K562 (cell line): Measurements from ENCODE around the gene GIMAP7. TPM values are rescaled to one million over a fixed set of nuclear protein-coding genes. Genes with fewer than 3 reads are reported as not detected.

Experiments used
- CHD7 ChIP-seq: fragments of 200-600 bp; sonication (generic); IDR thresholded peaks from one replicate; pipeline ENCODE4 v1.6.1; 2012; ENCODE audit warnings: mild to moderate bottlenecking, low read depth, low read length, inconsistent platforms
- CTCF ChIP-seq, 3 experiments: IDR thresholded peaks in 2 of 3; conservative IDR thresholded peaks in 1 of 3; 2 replicates each; pipeline ENCODE4 v1.5.1; 2011 to 2012; ENCODE audit warnings: low read length in 3 of 3, mild to moderate bottlenecking in 3 of 3, control low read depth in 2 of 3, improper control_type of control experiment in 1 of 3, inconsistent platforms in 1 of 3, low read depth in 1 of 3, mixed read lengths in 1 of 3, moderate library complexity in 1 of 3; ENCODE audit not compliant: insufficient read depth in 2 of 3
- FOXK2 ChIP-seq, 2 experiments: fragments of 450-650 bp; IDR thresholded peaks in 1 of 2; conservative IDR thresholded peaks in 1 of 2; 2 replicates each; pipeline ENCODE4 v1.6.1; 2016; ENCODE audit warnings: low read depth in 2 of 2, mild to moderate bottlenecking in 1 of 2
- HINFP ChIP-seq: fragments of 450-650 bp; conservative IDR thresholded peaks from 2 replicates; pipeline ENCODE4 v1.6.1; 2016; ENCODE audit warnings: missing genetic modification characterization, low read depth, mild to moderate bottlenecking, control low read depth, missing compliant biosample characterization
- MITF ChIP-seq: IDR thresholded peaks from 2 replicates; pipeline ENCODE4 v1.6.1; 2014; ENCODE audit warnings: antibody characterized with exemption
- U2AF2 ChIP-seq: fragments of 200-400 bp; formaldehyde crosslinking; optimal IDR thresholded peaks from 2 replicates; pipeline ENCODE3; 2017; ENCODE audit warnings: low read depth, mild to moderate bottlenecking, low read length
- ZNF184 ChIP-seq: sonication (generic); formaldehyde crosslinking; IDR thresholded peaks from 2 replicates; pipeline ENCODE4 v1.5.0; 2020; ENCODE audit warnings: missing genetic modification reagents
- ZNF212 ChIP-seq: fragments of 450-650 bp; formaldehyde crosslinking; IDR thresholded peaks from 2 replicates; pipeline ENCODE4 v1.4.0; 2020; ENCODE audit warnings: mild to moderate bottlenecking
- ZNF253 ChIP-seq: fragments of 250-450 bp; sonication (Bioruptor Pico); conservative IDR thresholded peaks from 2 replicates; pipeline ENCODE4 v1.6.1; 2021; ENCODE audit warnings: mild to moderate bottlenecking
- ZNF644 ChIP-seq: fragments of 200-800 bp; sonication (Bioruptor generic); IDR thresholded peaks from 2 replicates; pipeline ENCODE4 v1.6.1; 2016; ENCODE audit warnings: low read depth, missing genetic modification characterization, missing compliant biosample characterization
- polyA plus RNA-seq, 8 experiments: library from polyadenylated mRNA; depleted of rRNA in 4 of 8; stranded (reverse) in 5 of 8; unstranded in 3 of 8; fragments of >200 nt; fragmentation: Nextera tagmentation in 2 of 8; fragmentation: Illumina TruSeq in 1 of 8; extraction: Ambion mirVana in 2 of 8; extraction: Trizol in 1 of 8; gene quantifications; 2 replicates each; pipeline versions ENCODE4 v1.2.1 to v1.2.3, GENCODE V29; 2011 to 2014; ENCODE audit warnings: inconsistent platforms in 1 of 8, missing spikeins in 1 of 8
- total RNA-seq, 7 experiments: library from RNA; depleted of rRNA in 6 of 7; stranded (reverse); fragments of >200 nt in 6 of 7; fragmentation: Illumina TruSeq in 2 of 7; extraction: Trizol in 2 of 7; gene quantifications; 2 replicates each; pipeline versions ENCODE4 v1.2.1 to v1.2.3, GENCODE V29; 2011 to 2021; ENCODE audit warnings: low replicate concordance in 1 of 7

GIMAP7 gene
- total and polyA plus RNA-seq, 9 of the 15 experiments (the other 6 are each of a cell fraction or from before 2014, with no cell fraction given) = 0.42 TPM; not detected in 8

- TF ChIP-seq CHD7 (no peak), ZNF212 (no peak), FOXK2 (conservative IDR thresholded peaks at IDR 0.05 in 1 of 2, IDR thresholded peaks at IDR 0.05 in 1 of 2; ENCODE audit: low read depth in 2 of 2) (no peak), HINFP (tag) (no peak), U2AF2 (no peak), CTCF (IDR thresholded peaks at IDR 0.05 in 2 of 3, conservative IDR thresholded peaks at IDR 0.05 in 1 of 3; ENCODE audit: insufficient read depth in 2 of 3, low read depth in 1 of 3, low read length in 3 of 3) (no peak), ZNF184 (CRISPR knock-in tag) (no peak), MITF (no peak), ZNF253 (CRISPR knock-in tag) (no peak), ZNF644 (no peak)
Measured at GRCh38 chr7:150476819-150477631, 37.6 kb upstream of the GIMAP7 start (continued).
